HT1080 (cell line): Measurements from ENCODE around the gene C1orf53. TPM values are rescaled to one million over a fixed set of nuclear protein-coding genes. Genes with fewer than 3 reads are reported as not detected.
"Not testable (repeated sequence)": the region's sequence is repeated elsewhere in the genome, so short reads cannot be mapped to it uniquely, and the experiment has no call there.

Experiments used
- DNase-seq: peaks from one replicate; pipeline ENCODE4 v3.0.0-alpha.2; 2015; ENCODE audit warnings: low read depth
- total RNA-seq: library from RNA; depleted of rRNA; stranded (reverse); fragments of >200 nt; shearing (Covaris generic); gene quantifications from 2 replicates; pipeline ENCODE4 v1.2.3, GENCODE V29; 2014

The C1orf53 gene
- total RNA-seq, 1 experiment from 2014 or later, result 10.9 TPM

DNA sequence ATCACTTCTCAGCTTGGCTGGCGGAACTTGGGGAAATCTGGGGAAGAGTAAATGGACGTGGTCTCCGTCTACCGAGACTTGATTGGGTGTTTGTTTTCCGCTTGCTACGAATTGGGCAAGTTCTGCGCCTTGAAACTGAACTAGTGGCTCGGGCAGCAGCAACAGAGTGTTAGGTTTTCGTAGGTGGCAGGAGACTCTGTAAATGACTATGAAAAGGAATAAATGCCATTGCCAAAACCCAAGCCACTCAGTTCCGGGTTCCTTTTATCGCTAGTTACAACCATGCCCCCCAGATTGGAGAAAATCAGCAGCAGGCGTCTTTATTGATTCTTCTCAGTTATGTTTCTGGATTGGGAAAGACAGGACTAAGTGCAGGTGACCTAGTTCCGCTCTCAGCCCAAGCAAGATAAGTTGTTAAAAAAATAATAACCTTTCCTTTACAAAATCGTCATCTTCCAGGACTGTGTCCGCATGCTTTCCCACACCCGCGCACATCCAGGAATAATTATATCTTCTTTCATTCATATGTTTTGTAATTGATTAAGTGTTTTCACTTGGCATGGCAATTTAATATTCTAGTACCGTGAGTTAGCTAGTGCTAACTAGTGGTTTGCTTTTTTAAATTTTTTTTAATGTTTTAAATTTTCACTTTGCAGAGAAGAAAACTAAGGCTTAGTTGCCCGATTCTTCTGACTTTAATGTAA is 18.1 kb downstream of the C1orf53 start:
- DNase-seq, result no peak

DNA sequence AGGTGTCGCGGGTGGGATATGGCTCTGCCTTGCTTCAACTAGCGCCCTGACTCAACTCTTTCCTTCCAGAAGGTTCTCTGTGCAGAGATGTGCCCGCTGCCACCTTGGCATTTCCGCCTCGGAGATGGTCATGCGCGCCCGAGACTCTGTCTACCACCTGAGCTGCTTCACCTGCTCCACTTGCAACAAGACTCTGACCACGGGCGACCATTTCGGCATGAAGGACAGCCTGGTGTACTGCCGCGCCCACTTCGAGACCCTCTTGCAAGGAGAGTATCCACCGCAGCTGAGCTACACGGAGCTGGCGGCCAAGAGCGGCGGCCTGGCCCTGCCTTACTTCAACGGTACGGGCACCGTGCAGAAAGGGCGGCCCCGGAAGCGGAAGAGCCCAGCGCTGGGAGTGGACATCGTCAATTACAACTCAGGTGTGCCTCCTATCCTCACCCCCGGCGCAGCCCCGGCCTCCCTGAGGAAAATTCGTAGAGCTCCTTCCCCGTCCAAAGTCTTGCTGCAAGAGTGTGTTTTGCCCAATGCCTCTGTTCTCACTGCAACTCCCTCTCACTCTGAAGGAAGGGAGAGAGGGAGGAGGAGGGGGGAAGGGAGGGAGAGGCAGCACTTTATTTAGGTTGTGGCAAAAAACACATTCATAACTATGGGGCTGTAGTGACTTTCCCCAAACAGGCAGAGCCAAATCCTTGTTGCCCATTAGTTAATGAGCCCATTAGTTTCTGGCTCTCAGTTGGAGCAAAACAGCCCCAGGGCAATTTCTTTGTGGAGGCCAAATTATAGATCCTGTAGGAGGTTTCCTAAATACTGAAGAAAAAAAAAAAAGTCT is 19.0 kb downstream of the C1orf53 start:
- no peak for DNase-seq

DNA sequence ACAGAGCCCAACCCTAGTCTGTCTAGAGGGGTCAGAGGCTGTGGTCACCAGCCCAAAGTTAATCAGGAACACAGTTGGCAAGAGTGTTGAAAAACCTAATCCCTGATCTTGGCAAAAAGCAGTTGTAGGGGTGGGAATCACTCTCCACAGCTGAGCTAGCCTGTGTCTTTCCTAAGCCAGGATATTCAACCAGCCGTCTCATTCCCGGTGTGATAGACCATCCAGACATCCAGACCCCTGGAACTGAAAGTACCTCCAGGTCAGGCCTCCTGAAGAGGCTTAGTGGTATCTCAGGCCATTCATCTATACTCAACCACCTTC is 19.6 kb downstream of the C1orf53 start:
- no peak for DNase-seq

DNA sequence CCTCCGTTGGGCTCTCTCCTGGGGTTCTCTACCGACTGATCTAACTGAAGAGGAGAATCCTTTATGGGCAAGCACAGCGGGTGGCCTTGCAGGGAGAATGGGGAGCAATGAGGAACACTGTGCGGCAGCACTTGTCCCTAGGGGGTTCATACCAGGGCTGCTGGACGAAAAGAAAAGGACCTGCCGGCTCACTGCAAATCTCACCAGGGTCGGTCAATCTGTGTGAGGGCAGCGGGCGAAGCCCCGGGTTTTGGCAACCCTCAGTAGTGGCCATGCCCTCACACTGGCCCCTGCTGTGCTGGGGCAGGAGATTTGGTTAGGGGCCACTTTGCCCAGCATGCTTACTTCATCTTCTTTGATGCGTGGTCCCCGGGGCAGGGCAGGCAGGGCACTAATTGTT is 20.6 kb downstream of the C1orf53 start:
- DNase-seq, result no peak

DNA sequence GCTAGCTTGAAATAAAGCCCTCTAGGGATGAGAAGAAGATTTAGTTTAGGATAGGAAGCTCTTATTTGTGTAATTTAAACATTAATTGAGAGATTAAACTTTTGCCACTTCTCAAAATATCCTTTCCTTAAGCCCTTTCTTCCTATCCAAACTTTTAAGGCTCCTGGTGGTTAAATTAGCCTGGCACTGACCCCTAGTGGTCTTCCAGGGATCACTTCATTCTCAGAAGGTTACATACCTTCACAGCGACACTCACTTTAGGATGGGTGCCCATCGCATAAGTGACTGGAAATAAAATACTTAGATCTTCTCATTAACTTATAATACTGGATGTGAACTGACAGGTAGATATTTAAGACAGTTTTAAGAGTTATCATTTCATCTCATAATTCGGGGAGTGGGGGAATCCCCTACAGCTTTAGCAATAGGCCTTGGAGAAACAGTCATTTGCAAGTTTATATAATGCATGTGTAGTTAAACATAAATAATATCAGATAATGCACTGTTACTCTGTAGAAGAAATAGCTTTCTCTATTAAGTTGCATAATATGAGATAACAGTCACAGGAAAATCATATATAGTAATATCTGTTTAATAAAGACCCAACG is 22.2 kb downstream of the C1orf53 start:
- peak; percentile 48 for DNase-seq

DNA sequence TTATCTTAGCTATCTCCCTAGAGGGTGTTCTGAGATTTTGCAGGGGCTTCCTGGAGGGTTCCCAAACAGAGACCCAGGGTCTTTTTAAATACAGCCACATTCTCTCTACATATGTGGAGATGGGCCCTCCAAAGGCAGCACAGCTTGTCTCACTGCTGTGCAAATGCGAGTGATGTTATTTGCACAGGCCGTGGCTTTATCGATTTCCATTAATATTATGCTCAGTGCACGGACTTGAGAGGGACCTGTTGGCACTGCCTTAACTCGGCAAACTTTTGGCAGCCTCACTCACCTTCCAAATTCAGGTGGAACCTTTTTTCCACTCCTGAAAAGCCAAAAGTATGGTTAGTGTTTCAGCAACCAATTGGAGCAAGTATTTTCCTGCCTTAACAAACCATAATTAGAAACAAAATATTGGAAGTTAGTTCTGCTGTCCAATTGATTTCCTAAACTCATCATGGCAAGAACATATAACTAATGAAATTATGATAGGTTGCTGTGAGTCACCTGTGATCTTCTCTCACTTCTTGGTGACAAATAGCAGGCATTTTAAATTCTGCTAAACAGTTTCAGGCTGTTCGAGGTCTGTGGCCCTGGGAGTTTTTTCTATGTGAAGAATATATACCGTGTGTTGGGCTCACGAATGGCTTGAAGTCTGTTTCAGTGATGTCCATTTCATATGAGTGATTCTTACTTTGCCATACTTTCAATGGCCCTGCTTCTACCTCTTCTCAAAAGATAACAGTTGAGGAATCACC is 25.7 kb downstream of the C1orf53 start:
- no peak for DNase-seq

DNA sequence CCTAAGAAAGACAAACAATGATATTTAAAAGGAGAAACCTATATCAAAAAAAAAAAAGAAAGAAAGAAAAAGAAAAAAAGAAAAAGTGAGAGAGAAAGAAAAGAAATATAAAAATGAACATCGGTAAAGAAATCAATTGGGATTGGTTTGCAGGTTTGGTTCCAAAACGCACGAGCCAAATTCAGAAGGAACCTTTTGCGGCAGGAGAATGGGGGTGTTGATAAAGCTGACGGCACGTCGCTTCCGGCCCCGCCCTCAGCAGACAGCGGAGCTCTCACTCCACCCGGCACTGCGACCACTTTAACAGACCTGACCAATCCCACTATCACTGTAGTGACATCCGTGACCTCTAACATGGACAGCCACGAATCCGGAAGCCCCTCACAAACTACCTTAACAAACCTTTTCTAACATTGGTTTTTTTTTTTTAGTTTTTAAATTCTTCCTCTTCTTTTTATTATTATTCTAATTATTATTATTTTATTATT is 26.5 kb downstream of the C1orf53 start:
- no peak for DNase-seq

DNA sequence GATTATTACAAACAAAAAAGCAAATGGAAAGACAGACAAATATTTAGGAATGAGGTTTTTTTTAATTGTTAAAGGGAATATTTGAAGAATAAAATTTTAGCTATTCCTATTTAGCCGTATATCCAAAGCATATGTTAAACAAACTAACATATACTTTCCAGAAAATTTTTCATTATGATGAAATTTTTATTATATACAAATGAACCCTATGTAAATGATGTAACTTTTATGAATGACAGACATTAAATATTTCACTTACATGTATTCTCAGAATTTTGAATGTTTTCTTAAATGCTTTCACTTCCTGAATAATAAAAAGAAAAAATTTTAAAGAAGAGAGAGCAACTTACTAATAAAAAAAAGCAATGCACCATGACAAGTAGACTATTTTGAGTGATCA is 30.6 kb downstream of the C1orf53 start:
- no peak for DNase-seq

DNA sequence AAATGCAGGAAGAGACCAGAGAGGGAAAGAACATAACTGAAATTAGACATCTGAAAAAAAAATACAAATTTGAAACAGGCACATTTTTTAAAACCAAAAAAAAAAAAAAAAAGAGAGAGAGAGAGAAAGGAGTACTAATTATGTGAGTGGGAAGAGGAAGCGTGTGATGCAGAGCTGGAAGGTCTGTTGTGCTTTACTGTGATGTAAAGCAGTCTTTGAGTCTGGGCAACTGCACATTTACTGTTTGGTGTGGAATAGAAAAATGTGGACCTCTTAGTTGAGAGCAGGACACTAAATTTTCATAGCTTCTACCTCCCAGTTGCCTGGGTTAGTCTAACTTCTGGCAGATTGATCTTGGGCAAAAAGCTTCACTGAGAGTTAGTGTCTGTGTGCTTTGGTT is 31.2 kb downstream of the C1orf53 start:
- no peak for DNase-seq

DNA sequence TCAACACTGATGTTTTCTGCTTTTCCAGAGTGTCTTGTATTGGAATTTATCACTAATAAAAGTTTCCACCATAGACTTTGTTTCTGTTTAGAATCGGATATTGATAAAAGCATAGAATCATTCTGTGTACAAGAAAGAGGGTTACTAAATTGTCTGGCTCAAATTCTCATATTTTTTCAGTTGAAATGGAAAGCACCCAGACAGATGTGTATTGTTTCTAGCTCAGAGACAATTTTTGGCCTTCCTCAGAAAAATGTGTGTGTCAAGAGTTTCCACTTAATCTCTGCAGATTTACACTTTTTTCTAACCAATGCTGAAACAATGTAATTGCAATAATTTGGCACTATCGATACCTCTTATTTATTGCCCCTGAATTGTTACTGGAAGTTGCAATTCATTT is 35.0 kb downstream of the C1orf53 start:
- DNase-seq, result no peak

DNA sequence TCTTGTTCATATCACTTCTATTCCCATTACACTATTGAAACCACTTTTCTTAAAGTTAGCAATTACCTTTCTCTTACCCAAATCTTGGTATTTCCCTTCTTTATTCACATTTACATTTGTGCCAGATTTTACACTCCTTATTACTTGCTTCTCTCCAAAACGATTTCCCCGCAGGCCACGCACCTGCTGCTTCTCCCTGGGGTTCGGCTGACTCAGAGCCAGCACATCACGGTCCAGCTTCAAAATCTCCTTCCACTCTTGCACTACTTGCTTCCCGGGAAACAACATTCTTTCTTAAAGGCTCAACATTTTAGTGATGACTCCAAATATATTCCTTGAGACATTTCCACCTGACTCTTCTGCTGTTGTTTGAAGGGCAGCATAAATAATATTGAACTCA is 35.5 kb downstream of the C1orf53 start:
- no peak for DNase-seq

DNA sequence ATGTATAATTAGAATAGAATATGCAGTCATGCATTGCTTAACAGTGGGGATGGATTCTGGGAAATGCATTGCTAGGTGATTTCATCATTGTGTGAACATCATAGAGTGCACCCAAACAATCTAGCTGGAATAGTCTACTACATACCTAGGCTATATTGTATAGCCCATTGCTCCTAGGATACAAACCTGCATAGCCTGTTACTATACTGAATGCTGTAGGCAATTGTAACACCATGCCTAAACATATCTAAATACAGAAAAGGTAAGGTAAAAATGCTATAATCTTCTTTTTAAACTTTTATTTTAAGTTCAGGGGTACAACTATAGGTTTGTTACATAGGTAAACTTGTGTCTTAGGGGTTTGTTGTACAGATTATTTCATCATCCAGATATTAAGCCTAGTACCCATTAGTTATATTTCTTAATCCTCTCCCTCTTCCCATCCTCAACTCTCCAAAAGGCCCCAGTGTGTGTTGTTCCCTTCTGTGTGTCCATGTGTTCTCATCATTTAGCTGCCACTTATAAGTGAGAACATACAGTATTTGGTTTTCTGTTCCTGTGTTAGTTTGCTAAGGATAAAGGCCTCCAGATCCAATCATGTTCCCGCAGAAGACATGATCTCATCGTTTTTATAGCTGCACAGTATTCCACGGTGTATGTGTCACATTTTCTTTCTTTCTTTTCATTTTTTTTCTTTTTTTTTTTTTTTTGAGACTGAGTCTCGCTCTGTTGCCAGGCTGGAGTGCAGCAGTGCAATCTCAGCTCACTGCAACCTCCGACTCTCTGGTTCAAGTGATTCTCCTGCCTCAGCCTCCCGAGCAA is 36.9 kb downstream of the C1orf53 start:
- not testable (repeated sequence) for DNase-seq

DNA sequence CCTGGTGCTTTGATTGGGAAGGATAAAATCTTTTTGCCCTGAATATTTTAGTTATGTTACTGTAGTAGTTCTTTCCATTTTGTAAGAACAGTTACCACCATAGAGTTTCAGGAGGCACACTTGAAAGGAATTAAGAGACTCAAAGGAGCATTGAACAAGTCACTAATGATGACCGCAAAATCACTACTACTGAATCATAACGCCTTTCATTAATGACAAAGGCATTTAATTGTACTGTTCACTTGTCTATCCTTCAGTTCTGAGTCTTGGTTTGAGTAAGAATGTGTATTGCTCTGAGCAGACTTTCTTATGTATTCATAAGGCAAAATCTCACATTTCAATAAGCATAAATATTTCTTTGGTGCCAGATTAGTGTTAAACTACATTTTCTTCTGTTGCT is 39.6 kb downstream of the C1orf53 start:
- DNase-seq, result no peak

DNA sequence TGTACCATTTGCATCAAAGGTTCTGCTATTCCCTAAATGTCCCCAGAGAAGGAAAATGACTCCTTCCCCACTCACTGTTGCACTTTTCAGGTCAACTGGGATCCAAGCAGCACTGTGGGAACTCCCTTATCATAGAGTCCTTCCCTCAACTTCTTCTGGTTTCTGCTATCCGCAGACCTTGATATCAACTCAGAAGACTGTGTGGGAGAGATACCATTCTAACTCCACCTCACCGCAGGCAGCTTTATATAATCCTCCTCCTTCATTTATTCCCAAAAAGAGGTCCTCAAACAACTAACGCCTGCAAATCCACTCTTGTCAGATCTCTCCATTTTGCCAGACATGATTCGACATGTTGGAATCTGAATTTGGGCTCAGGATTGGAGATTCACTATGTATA is 42.1 kb downstream of the C1orf53 start:
- DNase-seq, result no peak

DNA sequence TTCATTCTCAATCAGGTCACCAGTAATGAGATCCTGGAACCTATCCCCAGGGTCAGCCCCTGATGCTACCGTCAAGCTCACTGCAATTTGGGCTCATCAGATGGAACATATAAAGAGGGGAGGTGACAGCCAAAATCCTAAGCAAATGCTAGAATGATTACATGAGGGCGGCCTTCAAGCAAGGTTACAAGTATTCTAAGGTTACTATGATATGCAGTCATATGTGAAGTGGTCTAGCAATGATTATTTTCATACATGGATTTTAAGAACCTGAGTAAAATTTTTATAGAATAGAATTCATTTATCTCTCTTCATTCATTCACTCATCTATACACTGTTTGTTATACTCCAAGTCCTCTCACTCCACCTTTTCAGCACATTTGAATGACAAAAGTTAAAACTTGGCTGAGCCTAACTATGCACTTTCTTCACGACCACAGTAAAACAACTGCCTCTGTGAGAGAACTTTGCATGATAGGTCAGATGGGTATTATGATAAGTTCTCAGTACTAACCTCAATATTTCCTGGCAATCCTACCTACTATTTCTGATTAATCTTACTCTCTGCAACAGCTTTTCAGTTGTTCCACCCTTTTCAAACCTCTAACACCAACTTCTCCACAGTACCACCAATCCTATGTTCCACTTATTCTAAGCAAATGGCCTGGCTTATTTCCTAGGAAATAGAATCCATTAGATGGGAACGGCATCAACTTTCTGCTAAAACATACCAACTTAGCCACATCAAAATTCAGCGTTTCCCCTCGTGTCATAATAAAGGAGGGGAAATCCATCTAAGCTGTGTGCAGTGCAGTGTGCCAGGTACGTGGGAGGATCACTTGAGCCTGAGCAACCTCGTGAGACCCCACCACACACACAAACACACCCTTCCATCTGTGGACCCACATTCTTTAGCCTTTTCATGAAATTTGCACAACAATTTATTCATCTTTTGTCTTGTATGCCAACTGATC is 46.8 kb downstream of the C1orf53 start:
- no peak for DNase-seq

DNA sequence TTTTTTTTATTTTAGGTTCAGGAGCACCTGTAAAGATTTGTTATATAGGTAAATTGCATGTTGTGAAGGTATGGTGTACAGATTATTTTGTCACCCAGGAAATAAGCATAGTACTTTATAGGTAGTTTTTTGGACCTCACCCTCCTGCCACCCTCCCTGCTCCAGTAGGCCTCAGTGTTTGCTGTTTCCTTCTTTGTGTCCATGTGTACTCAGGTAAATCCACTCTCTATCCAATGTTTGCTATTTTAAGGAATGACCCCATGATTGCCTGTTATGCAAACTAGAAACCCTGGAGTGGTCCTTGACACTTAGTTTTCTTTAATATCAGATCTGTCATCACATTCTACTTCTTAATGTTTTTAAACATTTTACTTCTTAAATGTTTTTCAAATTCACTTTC is 48.7 kb downstream of the C1orf53 start:
- DNase-seq, result no peak

DNA sequence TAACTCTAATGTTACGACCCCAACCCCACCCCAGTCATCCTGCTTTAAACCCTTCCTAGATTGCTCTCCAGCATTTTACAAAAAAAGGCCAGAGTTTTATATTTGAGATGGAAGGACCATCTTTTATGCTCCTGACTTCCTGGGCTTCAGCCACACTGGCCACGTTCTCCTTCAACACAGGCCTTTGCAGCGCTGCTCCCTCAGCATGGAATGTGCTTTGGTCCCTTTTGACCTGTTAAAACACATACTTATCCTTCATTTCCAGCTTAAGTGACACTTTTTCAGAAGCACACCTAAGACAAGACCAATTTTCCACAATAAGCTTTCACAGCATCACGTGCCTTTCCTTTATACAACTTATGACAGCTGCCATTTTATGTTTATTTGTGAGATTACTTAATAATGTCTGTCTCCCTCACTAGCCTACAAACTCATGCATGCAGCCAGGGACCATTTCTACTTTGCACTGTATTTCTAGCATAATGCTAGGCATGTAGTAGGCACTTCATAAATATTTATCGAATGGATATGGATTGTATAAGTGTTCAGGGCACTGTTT is 49.3 kb downstream of the C1orf53 start:
- DNase-seq, result no peak

DNA sequence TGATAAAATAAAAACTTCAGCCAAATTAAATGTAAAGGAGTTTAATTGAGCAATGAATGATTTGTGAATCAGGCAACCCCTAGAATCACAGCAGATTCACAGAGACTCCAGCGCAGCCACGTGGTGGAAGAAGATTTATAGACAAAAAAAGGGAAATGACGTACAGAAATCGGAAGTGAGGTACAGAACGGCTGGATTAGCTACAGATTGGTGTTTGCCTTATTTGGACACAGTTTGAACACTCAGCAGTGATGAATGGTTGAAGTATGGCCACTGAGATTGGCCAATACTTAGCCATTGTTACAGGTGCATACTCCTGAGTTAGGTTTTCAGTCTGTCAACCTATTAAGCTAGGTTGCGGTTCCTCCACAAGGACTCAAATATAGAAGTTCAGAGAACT is 51.0 kb downstream of the C1orf53 start:
- not testable (repeated sequence) for DNase-seq

DNA sequence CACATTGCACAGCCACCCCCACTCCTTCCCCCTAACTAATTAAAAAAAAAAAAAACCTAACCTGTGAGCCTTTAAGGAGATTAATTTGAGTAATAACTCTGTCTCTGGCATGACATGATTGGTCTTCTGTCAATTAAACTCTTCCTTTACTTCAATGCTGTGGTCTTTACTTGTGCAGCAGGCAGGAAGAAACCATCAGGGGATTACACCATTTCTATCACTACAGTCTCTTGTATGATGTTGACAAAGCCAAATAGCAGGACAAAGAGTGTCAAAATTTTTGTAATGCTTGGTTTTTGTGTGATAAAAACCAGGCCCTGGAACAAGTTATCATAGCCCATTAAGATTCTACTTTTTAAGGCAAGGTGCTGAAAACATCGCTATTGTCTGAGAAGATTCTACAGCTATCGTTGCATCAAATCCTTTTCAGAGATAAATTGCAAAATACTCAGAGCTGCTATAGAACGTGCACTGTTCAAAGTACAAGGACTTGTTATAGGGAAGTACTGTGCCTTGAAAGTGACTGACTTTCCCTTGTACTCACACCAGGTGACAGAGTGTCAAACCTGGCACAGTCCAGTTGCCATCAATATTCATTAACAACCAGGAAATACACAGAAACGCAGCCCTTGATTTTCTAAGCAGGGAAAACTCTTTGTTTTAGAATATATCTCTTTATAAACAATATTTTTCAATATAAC is 52.4 kb downstream of the C1orf53 start:
- DNase-seq, result no peak
